GM21381 (cell line): ENCODE data around the gene EXOSC6.
"Not testable (repeated sequence)": the region's sequence is repeated elsewhere in the genome, so short reads cannot be mapped to it uniquely, and the experiment has no call there.

Experiments used
- ATAC-seq: cut with Tn5 transposase; IDR thresholded peaks from one replicate; pipeline ENCODE4 v1.9.1; 2021; ENCODE audit warnings: mild to moderate bottlenecking, moderate library complexity; ENCODE audit not compliant: unreplicated experiment

EXOSC6 gene

GRCh38 chr16:70255574-70255973 lies 3.8 kb upstream of the EXOSC6 start:
- ATAC-seq = no peak

GRCh38 chr16:70254965-70255286 lies 3.2 kb upstream of the EXOSC6 start:
- no peak for ATAC-seq

- no peak for ATAC-seq
Measured at GRCh38 chr16:70254180-70254964, 2.6 kb upstream of the EXOSC6 start.

GRCh38 chr16:70253291-70254106 lies 1.8 kb upstream of the EXOSC6 start:
- no peak for ATAC-seq

GRCh38 chr16:70252355-70252988 lies 732 bp upstream of the EXOSC6 start:
- ATAC-seq = no peak

- peak; percentile 25 for ATAC-seq
Measured at GRCh38 chr16:70250748-70251628, 752 bp downstream of the EXOSC6 start.

GRCh38 chr16:70249697-70250096 lies 2.0 kb downstream of the EXOSC6 start:
- not testable (repeated sequence) for ATAC-seq

GRCh38 chr16:70238773-70239172 lies 13.0 kb downstream of the EXOSC6 start:
- ATAC-seq = not testable (repeated sequence)

GRCh38 chr16:70231831-70232230 lies 19.9 kb downstream of the EXOSC6 start:
- ATAC-seq = not testable (repeated sequence)

- not testable (repeated sequence) for ATAC-seq
Measured at GRCh38 chr16:70226024-70226423, 25.7 kb downstream of the EXOSC6 start.

GRCh38 chr16:70225430-70225829 lies 26.3 kb downstream of the EXOSC6 start:
- ATAC-seq = not testable (repeated sequence)

GRCh38 chr16:70224645-70225044 lies 27.1 kb downstream of the EXOSC6 start:
- not testable (repeated sequence) for ATAC-seq

- ATAC-seq = not testable (repeated sequence)
Measured at GRCh38 chr16:70223971-70224513, 27.7 kb downstream of the EXOSC6 start.

GRCh38 chr16:70223216-70223615 lies 28.5 kb downstream of the EXOSC6 start:
- not testable (repeated sequence) for ATAC-seq

- not testable (repeated sequence) for ATAC-seq
Measured at GRCh38 chr16:70222574-70222973, 29.2 kb downstream of the EXOSC6 start.

- not testable (repeated sequence) for ATAC-seq
Measured at GRCh38 chr16:70218586-70218985, 33.2 kb downstream of the EXOSC6 start.

GRCh38 chr16:70206382-70206781 lies 45.4 kb downstream of the EXOSC6 start:
- not testable (repeated sequence) for ATAC-seq

- not testable (repeated sequence) for ATAC-seq
Measured at GRCh38 chr16:70204668-70205405, 46.9 kb downstream of the EXOSC6 start.

- not testable (repeated sequence) for ATAC-seq
Measured at GRCh38 chr16:70204010-70204409, 47.7 kb downstream of the EXOSC6 start.
